Kidney epithelial cell (primary cell): ENCODE results near the gene GRAP. TPM values are rescaled to one million over a fixed set of nuclear protein-coding genes. Genes with fewer than 3 reads are reported as not detected.

Experiments
- DNase-seq: peaks from one replicate; pipeline ENCODE4 v3.0.0-alpha.2; 2010; ENCODE audit warnings: low read depth
- H3K27me3 ChIP-seq: 2 replicates; pipeline ENCODE4 v1.6.0; 2011; ENCODE audit warnings: low read length; ENCODE audit not compliant: control insufficient read depth, insufficient read depth
- H3K36me3 ChIP-seq: 2 replicates; pipeline ENCODE4 v1.5.1; 2011; ENCODE audit warnings: low read length; ENCODE audit not compliant: control insufficient read depth, insufficient read depth
- H3K4me3 ChIP-seq: 2 replicates; pipeline ENCODE4 v1.5.1; 2011; ENCODE audit warnings: low read depth, mild to moderate bottlenecking, control low read depth, low read length
- total RNA-seq: library from RNA; depleted of rRNA; stranded (reverse); fragments of >200 nt; gene quantifications from 2 replicates; pipeline ENCODE4 v1.2.3, GENCODE V29; 2015
- TF ChIP-seq, protein P1 (sequence below): IDR thresholded peaks from 2 replicates; pipeline ENCODE4 v1.5.1; 2011; ENCODE audit warnings: mild to moderate bottlenecking, moderate library complexity, low read length, control low read depth, inconsistent platforms; ENCODE audit not compliant: insufficient read depth, poor library complexity, severe bottlenecking

The GRAP gene
- total RNA-seq, 1 donor from 2014 or later: 1.6 TPM

DNA sequence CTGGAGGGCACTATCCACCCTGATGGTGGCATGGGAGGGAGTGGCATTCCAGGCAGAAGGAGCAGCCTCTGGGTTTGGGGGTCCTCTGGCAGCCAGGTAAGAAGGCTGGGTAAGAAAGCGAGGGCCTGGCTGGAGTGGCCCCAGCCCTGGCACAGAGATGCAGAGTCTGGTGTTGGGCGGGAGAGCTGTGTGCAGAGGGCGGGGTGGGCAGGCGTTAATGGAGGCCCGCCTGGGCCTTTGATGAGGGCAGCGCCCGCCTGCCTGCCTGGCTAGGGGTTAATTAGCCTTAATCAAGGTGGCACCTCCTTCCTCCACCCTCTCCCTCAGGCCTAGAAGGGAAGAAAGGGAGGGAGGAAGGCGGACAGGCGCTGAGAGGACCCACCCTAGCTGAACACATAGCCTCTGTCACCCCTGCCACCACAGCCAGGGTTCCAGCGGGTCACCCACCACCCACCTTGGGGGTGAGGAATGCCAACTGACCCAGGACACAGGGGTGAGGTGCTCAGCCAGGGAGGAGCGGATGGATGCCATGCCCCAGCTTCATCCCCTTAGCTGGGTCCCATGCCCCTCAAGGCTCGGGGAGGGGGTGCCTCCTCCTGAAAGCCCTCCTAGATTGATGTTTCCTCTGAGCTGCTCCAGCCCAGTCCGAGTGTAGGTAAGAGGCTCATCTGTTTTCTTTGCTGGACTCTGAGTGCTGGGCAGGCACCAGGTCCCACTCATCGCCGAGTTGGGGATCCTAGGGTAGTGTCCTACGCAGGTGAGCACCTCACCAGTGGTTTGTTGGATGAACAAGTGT is 28.8 kb downstream of the GRAP start:
- H3K27me3 ChIP-seq: peaks cover 13% of the 10 kb centered on the region
- TF ChIP-seq, protein P1, sequence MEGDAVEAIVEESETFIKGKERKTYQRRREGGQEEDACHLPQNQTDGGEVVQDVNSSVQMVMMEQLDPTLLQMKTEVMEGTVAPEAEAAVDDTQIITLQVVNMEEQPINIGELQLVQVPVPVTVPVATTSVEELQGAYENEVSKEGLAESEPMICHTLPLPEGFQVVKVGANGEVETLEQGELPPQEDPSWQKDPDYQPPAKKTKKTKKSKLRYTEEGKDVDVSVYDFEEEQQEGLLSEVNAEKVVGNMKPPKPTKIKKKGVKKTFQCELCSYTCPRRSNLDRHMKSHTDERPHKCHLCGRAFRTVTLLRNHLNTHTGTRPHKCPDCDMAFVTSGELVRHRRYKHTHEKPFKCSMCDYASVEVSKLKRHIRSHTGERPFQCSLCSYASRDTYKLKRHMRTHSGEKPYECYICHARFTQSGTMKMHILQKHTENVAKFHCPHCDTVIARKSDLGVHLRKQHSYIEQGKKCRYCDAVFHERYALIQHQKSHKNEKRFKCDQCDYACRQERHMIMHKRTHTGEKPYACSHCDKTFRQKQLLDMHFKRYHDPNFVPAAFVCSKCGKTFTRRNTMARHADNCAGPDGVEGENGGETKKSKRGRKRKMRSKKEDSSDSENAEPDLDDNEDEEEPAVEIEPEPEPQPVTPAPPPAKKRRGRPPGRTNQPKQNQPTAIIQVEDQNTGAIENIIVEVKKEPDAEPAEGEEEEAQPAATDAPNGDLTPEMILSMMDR: no peak
- H3K36me3 ChIP-seq: no peaks in the 10 kb centered on the region
- no peak overlapping the region for H3K4me3 ChIP-seq
- no peak for DNase-seq

DNA sequence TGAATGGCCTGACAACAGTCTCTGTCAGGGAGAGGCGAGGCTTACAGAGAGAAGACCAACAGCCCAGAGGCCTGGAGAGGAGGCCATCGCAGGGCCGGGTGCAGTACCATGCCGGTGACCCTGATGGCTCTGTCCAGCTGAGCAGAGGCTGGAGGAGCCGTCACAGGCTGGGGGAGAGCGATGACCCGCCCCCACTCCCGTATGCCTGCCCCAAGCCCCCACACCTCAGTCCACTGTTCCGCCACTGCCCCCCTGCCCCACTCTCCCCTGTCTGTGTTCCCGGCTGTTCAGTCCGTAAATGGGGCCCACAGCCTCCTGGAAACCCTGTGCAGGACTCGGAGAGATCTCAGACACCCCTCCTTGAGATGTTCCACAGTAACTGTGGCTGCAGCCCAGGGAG is 29.4 kb downstream of the GRAP start:
- TF ChIP-seq, protein P1: no peak
- peaks cover 13% of the 10 kb centered on the region for H3K27me3 ChIP-seq
- no peak for DNase-seq
- H3K36me3 ChIP-seq: no peaks in the 10 kb centered on the region
- H3K4me3 ChIP-seq: no peak overlapping the region

DNA sequence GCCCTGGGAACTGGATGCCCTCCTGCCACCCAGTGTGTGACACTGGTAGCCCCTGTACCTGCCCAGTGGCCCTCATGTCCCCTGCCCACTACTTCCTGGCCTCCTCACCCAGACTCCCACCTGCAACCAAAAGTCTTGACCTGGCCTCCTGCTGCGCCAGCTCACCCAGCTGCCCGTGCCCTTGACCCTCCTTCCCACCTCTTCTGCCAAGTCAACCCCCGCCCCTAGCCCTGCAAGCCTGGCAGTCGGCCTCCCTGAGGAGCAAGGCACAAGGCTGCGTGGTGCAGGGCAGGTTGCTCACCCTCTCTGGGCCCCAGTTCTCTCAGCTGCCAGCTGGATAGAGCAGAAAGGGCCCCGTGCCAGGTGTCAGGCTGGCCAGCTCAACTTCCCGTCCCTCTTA is 29.9 kb downstream of the GRAP start:
- no peak overlapping the region for H3K4me3 ChIP-seq
- TF ChIP-seq, protein P1: no peak
- H3K27me3 ChIP-seq: peaks cover 13% of the 10 kb centered on the region
- DNase-seq: no peak
- no peaks in the 10 kb centered on the region for H3K36me3 ChIP-seq

DNA sequence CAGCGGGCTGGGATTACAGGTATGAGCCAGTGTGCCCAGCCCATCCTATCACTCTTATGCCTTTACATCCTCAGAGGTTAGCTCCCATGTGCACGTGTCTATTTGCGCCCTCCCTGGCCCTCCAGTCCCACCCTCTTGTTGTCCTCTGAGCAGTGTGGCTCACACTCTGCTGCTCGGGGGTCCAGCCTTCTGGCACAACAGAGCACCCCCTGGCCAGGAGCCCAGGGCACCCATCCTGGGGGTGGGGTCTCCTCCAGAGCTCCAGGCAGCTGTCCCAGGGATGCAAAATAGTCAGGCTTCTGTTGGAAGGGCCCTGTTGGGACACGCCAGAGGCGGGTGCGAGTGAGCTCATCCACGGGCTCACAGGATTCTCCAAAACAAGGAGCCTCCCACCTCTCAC is 30.5 kb downstream of the GRAP start:
- TF ChIP-seq, protein P1: no peak
- no peaks in the 10 kb centered on the region for H3K36me3 ChIP-seq
- H3K4me3 ChIP-seq: no peak overlapping the region
- no peak for DNase-seq
- H3K27me3 ChIP-seq: peaks cover 13% of the 10 kb centered on the region

DNA sequence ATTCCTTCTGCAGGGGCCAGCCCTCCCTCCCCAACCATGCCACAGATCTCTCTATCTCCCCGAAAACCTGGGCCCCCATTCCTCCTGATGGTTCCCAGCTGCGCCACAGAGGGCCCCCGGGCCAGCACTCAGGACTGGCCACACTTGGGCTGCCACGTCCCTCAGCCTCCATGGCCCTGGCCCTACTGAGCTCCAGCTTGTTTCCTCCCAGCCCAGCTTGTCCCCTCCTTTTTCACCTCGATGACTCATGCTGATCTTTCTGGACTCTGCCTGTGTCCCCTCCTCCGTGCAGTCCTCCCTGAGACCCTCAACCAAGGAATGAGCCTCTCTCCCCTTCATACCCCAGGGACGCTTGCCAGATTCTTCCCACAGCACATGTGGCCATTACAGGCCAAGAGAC is 31.3 kb downstream of the GRAP start:
- peaks cover 13% of the 10 kb centered on the region for H3K27me3 ChIP-seq
- no peaks in the 10 kb centered on the region for H3K36me3 ChIP-seq
- no peak for DNase-seq
- H3K4me3 ChIP-seq: no peak overlapping the region
- TF ChIP-seq, protein P1: no peak

DNA sequence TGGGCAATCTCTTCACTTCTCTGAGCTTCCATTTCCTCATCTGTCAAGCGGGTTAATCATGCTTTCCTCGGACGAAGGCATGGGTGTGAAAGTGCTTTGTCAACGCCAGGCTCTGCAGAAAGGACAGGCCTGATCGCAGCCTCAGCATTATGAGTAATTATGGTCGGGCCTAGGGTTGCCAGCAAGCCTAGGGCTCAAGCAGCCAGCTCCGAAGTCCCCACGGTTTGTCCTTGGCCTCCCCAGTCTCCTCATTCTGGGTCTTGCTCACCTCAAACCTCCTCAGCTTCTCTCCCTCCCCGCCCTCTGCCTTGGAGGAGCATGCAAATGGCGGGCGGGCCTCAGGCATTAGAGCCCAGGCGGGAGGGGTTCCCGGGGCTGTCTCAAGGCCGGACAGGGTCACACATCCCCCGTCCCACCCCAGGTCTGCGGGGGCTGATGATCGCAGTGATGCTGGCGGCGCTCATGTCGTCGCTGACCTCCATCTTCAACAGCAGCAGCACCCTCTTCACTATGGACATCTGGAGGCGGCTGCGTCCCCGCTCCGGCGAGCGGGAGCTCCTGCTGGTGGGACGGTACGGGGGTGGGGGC is 32.0 kb downstream of the GRAP start:
- TF ChIP-seq, protein P1: no peak
- Histone ChIP-seq H3K36me3 (no peaks in the 10 kb centered on the region), H3K27me3 (peaks cover 13% of the 10 kb centered on the region), H3K4me3 (no peak overlapping the region)
- DNase-seq: no peak
